HG02943 (cell line): ENCODE data around the gene ADAMTS15.

Source experiments
- ATAC-seq: cut with Tn5 transposase; IDR thresholded peaks from one replicate; pipeline ENCODE4 v1.9.1; 2021; ENCODE audit warnings: mild to moderate bottlenecking, low read depth, moderate library complexity; ENCODE audit not compliant: unreplicated experiment

ADAMTS15 gene

GRCh38 chr11:130476200-130476921 lies 27.9 kb downstream of the ADAMTS15 start:
- no peak for ATAC-seq

GRCh38 chr11:130476922-130477491 lies 28.6 kb downstream of the ADAMTS15 start:
- no peak for ATAC-seq

GRCh38 chr11:130477586-130478203 lies 29.2 kb downstream of the ADAMTS15 start:
- ATAC-seq = no peak

GRCh38 chr11:130478204-130478701 lies 29.8 kb downstream of the ADAMTS15 start:
- ATAC-seq = no peak

- no peak for ATAC-seq
Observed at GRCh38 chr11:130478881-130479280, 30.4 kb downstream of the ADAMTS15 start.

- no peak for ATAC-seq
Observed at GRCh38 chr11:130480186-130480585, 31.7 kb downstream of the ADAMTS15 start.

GRCh38 chr11:130480711-130481140 lies 32.3 kb downstream of the ADAMTS15 start:
- no peak for ATAC-seq

GRCh38 chr11:130483124-130483523 lies 34.7 kb downstream of the ADAMTS15 start:
- no peak for ATAC-seq

GRCh38 chr11:130485983-130486382 lies 37.5 kb downstream of the ADAMTS15 start:
- ATAC-seq = no peak

GRCh38 chr11:130486391-130486836 lies 38.0 kb downstream of the ADAMTS15 start:
- no peak for ATAC-seq

- ATAC-seq = no peak
Observed at GRCh38 chr11:130486987-130487923, 38.8 kb downstream of the ADAMTS15 start.

GRCh38 chr11:130487924-130488815 lies 39.7 kb downstream of the ADAMTS15 start:
- ATAC-seq = no peak

- ATAC-seq = no peak
Observed at GRCh38 chr11:130488848-130489584, 40.6 kb downstream of the ADAMTS15 start.

GRCh38 chr11:130489716-130490115 lies 41.3 kb downstream of the ADAMTS15 start:
- ATAC-seq = no peak

- no peak for ATAC-seq
Observed at GRCh38 chr11:130490682-130491449, 42.4 kb downstream of the ADAMTS15 start.

- ATAC-seq = no peak
Observed at GRCh38 chr11:130498181-130498580, 49.7 kb downstream of the ADAMTS15 start.

- no peak for ATAC-seq
Observed at GRCh38 chr11:130499828-130500227, 51.4 kb downstream of the ADAMTS15 start.

GRCh38 chr11:130504317-130504716 lies 55.9 kb downstream of the ADAMTS15 start:
- ATAC-seq = no peak
